ENCODE data around the gene DHCR7.

DHCR7 gene

GRCh38 chr11:71420455-71421241, 27.5 kb downstream of the DHCR7 start:
- peak in 20 of 56 donors; percentile 8 to 54 (median 28) for DNase-seq

- peak in 30 of 56 donors; percentile 13 to 62 (median 41) for DNase-seq
Observed at GRCh38 chr11:71418643-71419042, 29.6 kb downstream of the DHCR7 start.

DNA sequence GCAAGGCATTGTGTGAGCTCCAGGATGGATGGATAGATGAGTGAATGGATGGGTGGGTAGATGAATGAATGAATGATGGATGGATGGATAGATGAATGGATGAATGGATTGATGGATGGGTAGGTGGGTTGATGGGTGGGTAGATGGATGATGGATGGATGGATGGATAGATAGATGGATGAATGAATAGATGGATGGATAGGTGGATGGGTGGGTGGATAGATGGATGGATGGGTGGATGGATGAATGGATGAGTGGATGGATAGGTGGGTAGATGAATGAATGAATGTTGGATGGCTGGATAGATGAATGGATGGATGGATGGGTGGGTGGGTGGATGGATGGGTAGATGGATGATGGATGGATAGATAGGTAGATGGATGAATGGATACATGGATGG, 33.5 kb downstream of the DHCR7 start:
- no peak for DNase-seq

- DNase-seq = no peak
Observed at GRCh38 chr11:71410363-71410966, 37.7 kb downstream of the DHCR7 start.

- DNase-seq = no peak
Observed at GRCh38 chr11:71408826-71409225, 39.4 kb downstream of the DHCR7 start.

GRCh38 chr11:71407356-71407755, 40.8 kb downstream of the DHCR7 start:
- DNase-seq = no peak

DNA sequence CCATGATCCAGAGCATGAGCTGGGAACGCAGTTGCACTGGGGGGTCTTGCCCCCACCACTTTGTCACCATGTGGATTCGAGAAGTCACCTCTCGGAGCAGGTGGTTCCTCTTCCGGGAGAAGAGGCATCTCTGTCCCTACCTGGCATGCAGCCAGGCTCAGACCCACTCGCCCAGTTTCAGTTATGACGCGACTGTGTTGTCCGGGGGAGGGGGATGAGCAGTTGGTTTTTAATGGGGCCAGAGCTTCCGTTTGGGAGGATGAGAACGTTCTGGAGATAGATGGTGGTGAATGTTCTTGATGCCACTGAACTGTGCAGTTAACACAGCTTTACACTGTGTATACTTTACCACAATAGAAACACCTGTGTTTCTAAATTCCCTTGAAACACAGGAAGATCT, 41.5 kb downstream of the DHCR7 start:
- DNase-seq = no peak

DNA sequence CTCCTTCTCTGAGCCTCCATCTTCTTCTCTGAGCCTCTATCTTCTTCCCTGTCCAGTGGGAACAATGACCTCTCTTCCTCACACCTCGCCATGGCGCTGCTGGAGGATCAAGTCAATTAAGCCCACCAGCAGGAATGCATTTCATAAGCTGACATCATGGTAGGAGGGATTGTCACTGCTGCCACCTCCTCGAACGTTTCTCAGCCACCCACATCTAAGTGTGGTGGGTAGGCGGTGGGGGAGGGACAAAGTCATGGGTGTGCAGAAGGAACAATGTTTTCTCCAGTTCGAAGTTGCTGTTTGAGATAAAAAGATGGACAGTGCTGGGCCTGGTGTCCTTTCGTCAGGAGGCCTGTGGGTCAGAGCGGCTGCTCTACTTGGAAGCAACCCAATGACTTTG, 44.0 kb downstream of the DHCR7 start:
- no peak for DNase-seq

DNA sequence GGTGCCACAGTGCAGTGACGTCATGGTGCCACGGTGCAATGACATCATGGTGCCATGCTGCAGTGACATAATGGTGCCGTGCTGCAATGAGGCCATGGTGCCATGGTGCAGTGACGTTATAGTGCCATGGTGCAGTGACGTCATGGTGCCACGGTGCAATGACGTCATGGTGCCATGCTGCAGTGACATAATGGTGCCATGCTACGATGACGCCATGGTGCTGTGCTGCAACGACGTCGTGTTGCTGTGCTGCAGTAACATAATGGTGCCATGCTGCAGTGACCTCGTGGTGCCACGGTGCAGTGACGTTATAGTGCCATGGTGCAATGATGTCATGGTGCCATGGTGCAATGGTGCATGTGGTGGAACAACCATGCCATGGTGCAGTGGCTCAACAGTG, 45.3 kb downstream of the DHCR7 start:
- no peak for DNase-seq

DNA sequence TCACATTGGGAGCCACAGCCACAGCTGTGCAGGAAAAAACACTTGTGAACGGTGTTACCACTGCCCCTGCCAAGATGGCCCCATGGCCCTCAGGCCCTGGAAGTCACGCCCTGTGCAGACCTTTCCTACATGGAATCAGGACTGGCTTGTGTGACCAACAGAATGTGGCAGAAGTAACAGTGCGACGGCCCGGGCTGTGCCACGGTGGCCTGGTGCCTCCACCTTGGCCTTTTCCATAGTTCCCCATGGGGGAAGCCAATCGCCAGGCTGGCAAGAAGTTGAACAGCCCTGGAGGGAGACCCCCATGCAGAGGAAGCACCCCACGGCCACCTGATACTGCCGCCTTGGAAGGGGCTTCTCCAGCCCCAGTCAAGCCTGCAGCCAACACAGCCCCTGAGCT, 48.0 kb downstream of the DHCR7 start:
- no peak for DNase-seq

DNA sequence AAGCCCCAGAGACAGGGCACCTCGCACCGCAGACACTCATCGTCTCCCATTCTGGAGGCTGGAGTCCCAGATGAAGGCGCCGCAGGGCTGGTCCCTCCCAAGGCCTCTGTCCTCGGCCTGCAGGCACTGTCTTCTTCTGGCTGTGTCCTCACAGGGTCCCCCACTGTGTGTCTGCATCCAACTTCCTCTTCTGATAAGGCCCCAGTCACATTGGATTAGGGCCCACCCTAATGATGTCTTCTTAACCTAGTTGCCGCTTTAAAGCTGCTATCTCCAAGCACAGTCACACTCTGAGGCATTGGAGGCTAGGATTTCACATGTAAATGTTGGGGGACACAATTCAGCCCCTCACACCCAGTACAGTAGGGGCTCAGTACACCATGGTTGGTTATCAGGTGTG, 48.9 kb downstream of the DHCR7 start:
- DNase-seq = no peak

GRCh38 chr11:71397961-71398360, 50.2 kb downstream of the DHCR7 start:
- no peak for DNase-seq

DNA sequence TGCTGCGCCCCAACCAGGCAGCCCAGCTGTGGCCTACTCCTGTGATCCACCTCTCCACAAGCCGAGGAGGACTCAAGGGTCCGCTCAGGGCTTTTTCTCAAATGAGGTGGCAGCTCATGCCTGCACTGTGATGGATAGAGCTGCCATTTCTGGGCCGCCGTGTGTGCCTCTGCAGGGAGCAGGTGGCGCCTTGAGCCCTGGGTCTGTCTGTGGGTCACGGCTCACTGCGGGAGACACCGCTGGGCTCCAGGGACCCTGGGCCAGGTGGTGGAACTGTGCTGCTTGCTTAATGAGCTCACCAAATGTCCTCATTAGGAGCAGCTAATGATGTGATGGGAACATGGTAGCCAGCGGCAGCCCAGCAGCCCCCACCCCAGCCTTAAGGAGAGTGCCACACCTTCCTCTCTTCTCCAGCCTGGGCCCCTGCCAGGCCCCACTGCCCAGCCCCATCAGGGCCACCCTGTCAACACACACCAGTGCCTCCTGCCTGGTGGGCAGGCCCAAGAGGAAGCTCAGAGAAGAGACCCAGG, 50.8 kb downstream of the DHCR7 start:
- no peak for DNase-seq

DNA sequence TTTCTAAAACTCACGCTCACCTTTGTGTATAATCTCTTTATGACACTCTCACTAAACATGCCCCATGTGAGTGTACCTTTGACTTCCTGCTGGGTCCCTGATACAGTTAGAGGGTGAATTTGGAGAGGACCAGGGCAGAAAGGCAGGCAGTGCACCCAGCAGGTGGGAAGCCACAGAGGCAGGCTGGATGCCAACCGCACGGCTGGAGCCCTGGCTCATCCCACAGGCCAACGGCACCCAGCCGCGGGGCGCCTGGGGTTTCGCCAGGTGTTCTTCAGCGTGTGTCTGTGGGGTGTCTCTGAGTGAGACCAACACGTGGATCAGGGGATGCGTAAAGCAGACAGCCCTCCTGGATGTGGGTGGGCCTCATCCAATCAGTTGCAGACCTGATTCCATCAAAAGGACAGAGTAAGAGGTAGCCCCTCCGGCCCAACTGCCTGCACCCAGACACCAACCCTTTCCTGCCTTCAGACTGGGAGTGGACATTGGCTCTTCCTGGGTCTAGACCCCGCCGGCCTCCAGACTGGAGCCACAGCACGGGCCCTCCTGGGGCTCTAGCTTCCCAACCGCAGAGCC, 51.6 kb downstream of the DHCR7 start:
- DNase-seq = no peak

GRCh38 chr11:71395774-71396173, 52.4 kb downstream of the DHCR7 start:
- no peak for DNase-seq

- no peak for DNase-seq
Observed at GRCh38 chr11:71395263-71395560, 53.0 kb downstream of the DHCR7 start.

DNA sequence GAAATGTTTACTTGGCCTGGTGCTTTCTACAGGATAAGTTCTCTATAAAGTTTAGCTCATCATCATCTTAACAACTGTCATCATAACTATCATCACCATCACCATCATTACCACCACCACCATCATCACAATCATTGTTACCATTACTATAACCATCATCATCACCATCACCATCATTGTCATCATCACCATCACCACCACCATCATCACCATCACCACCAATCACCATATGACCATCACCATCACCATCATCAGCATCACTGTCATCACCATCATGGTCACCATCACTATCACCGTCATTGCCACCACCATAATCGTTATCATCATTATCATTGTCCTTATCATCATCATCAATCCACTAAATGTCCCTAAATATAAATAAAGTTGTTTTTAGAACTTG, 54.9 kb downstream of the DHCR7 start:
- DNase-seq = no peak

DNA sequence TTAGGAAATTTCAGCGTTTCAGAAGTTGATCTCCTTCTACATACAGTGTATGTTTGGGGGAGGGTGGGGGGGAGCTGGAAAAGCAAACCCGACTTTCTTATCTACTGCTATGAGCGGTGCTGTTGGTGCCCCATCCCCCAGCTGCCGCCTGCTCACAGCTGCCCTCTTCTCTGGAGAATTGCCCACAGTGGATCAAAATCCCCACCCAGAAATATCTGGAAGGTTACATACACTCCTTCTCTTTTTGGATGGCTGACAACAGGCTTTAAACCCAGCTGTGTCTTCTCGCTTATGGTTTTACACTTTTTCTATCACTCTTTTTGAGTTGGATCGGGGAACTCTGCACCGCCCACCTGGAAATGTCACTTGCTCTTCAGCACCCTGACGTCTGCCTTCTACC, 56.4 kb downstream of the DHCR7 start:
- no peak for DNase-seq

DNA sequence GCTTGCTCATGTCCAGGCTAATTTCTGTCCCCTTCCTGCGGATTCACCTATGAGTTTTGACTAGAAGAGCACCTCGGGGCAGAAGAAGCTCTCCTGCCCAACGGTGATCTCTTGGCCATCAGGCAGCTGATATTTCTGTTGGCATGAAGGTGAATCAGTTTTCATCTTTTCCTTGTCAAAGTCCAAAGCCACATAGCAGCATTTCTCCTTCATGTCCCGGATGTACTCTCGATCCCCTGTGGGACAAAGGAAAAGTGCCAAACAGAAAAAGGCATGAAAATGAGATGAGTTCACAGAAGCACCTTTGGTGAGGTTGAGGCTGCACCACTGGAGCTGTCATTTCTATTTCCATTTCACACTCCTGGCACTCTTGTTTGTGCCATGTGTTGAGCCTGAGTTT, 56.8 kb downstream of the DHCR7 start:
- DNase-seq = no peak

- DNase-seq = no peak
Observed at GRCh38 chr11:71388637-71389235, 59.5 kb downstream of the DHCR7 start.

DNA sequence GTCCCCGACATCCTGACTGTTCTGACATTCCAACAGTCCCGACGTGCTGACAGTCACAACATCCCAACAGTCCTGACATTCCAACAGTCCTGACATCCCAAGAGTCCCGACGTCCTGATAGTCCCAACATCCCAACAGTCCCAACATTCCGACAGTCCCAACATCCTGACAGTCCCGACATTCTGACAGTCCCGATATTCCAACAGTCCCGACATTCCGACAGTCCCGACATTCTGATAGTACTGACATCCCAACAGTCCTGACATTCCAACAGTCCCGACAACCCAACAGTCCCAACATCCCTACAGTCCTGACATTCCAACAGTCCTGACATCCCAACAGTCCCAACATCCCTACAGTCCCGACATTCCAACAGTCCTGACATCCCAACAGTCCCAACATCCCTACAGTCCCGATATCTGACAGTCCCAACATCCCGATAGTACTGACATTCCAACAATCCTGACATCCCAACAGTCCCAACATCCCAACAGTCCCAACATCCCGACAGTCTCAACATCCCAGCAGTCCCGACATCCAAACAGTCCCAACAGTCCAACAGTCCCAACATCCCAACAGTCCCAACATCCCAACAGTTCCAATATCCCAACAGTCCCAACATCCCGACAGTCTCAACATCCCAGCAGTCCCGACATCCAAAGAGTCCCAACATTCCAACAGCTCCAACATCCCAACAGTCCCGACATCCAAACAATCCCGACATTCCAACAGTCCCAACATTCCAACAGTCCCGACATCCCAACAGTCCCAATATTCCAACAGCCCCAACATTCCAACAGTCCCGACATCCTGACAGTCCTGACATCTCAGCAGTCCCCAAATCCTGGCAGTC, 60.2 kb downstream of the DHCR7 start:
- DNase-seq = no peak

DNA sequence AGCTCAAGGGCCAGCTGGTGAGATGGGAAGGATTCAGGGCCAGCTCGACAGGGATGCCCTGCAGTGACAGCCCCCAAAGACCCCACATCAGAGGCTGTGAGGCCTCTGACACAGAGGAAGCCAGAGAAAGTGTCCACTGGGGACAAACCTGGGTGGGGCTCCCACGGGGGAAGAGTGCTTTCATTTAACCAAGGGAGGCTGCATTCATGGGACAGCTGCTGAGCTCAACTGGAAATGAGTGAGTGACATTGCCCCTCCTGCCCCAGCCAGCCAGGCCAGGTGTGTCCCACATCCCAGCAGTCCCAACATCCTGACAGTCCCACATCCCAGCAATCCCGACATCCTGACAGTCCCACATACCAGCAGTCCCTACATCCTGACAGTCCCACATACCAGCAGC, 61.0 kb downstream of the DHCR7 start:
- DNase-seq = no peak
